Activated CD8-positive, alpha-beta memory T cell treated with anti-CD3 and anti-CD28 coated beads for 48 hours (primary cell): Measurements from ENCODE around the gene NKRF.

Experiments used
- DNase-seq, 3 experiments: peaks; one replicate each; pipeline ENCODE4 v3.0.0-alpha.2; 2020; ENCODE audit warnings: low read depth in 2 of 3, low spot score in 2 of 3

The NKRF gene

GRCh38 chrX:119617517-119618164 is 11.4 kb upstream of the NKRF start:
- no peak for DNase-seq

GRCh38 chrX:119614776-119615175 is 8.6 kb upstream of the NKRF start:
- no peak for DNase-seq

- DNase-seq: no peak
These were observed 780 bp upstream of the NKRF start for GRCh38 chrX:119607018-119607389.

- DNase-seq: no peak
These were observed 552 bp downstream of the NKRF start for GRCh38 chrX:119605464-119606279.

GRCh38 chrX:119604766-119605463 is 1.3 kb downstream of the NKRF start:
- no peak for DNase-seq

GRCh38 chrX:119602701-119603255 is 3.4 kb downstream of the NKRF start:
- DNase-seq: no peak

- no peak for DNase-seq
These were observed 16.4 kb downstream of the NKRF start for GRCh38 chrX:119589810-119590209.

- no peak for DNase-seq
These were observed 22.7 kb downstream of the NKRF start for GRCh38 chrX:119583431-119584059.

GRCh38 chrX:119579414-119579813 is 26.8 kb downstream of the NKRF start:
- no peak for DNase-seq

- DNase-seq: peak; percentile 38 to 70 (median 66)
These were observed 31.6 kb downstream of the NKRF start, which contains the start of gene UBE2A for GRCh38 chrX:119574394-119575266. Gene UBE2A, plus strand, starts transcription at chrX:119574563. Its CDS starts 149 bp downstream, at chrX:119574712.

- no peak for DNase-seq
These were observed 32.3 kb downstream of the NKRF start for GRCh38 chrX:119573840-119574393.

- no peak for DNase-seq
These were observed 33.0 kb downstream of the NKRF start for GRCh38 chrX:119573222-119573621.

GRCh38 chrX:119570351-119570835 is 35.8 kb downstream of the NKRF start:
- no peak for DNase-seq

GRCh38 chrX:119565107-119565663 is 41.0 kb downstream of the NKRF start, which contains the start of gene STEEP1:
Gene STEEP1, minus strand, starts transcription at chrX:119565409. Its CDS starts 54 bp downstream, at chrX:119565355.
- peak; percentile 50 to 68 (median 54) for DNase-seq

- DNase-seq: no peak
These were observed 53.7 kb downstream of the NKRF start for GRCh38 chrX:119552508-119552907.

GRCh38 chrX:119549327-119550016 is 56.8 kb downstream of the NKRF start:
- no peak for DNase-seq

- DNase-seq: no peak
These were observed 65.0 kb downstream of the NKRF start for GRCh38 chrX:119541188-119541587.

- DNase-seq: no peak
These were observed 66.4 kb downstream of the NKRF start for GRCh38 chrX:119539872-119540271.
